HG03097 (cell line): ENCODE results near the gene ITSN1.
A peak's percentile ranks its signal among the peaks of the same experiment; 100 is the strongest.

Experiments used
- ATAC-seq: cut with Tn5 transposase; IDR thresholded peaks from one replicate; pipeline ENCODE4 v1.9.1; 2021; ENCODE audit not compliant: unreplicated experiment, low FRiP score

ITSN1 gene

DNA sequence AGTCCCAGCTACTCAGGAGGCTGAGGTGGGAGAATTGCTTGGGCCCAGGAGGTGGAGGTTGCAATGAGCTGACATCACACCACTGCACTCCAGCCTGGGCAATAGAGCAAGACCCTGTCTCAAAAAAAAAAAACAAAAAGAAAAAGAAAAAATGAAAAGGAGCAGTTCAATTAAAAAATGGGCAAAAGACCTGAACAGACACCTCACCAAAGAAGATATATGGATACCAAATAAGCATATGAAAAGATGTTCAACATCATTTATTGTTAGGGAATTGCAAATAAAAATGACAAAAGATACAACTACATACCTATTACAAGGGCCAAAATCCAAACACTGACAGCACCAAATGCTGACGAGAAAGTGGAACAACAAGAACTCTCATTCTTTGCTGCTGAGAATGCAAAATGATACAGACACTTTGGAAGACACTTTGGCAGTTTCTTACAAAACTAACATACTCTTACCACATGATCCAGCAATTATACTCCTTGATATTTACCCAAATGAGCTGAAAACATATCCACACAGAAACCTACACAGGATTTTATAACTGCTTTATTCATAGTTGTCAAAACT lies 302.0 kb downstream of the ITSN1 start:
- ATAC-seq: no peak

DNA sequence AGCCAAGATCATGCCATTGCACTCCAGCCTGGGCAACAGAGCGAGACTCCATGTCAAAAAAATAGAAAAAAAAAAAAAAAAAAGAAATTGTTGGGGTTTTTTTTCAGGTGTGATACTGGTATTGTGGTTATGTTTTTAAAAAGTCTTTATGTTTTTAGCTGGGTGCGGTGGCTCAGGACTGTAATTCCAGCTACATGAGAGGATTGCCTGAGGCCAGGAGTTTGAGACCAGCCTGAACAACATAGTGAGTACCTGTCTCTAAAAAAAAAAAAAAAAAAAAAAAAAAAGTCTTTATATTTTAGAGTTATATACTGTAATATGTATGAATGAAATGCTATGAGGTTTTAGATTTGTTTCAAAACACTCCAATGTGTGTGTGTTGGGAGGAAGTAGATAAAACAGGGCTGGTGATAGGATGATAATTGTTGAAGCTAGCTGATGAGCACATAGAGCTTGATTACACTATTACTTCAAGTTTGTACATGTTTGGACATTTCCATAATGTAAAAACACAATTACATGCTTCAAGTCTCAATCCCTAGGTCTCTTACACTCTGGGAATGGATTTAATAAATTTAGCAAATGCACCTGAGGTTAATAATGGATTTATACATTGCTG lies 303.5 kb downstream of the ITSN1 start:
- ATAC-seq: no peak

DNA sequence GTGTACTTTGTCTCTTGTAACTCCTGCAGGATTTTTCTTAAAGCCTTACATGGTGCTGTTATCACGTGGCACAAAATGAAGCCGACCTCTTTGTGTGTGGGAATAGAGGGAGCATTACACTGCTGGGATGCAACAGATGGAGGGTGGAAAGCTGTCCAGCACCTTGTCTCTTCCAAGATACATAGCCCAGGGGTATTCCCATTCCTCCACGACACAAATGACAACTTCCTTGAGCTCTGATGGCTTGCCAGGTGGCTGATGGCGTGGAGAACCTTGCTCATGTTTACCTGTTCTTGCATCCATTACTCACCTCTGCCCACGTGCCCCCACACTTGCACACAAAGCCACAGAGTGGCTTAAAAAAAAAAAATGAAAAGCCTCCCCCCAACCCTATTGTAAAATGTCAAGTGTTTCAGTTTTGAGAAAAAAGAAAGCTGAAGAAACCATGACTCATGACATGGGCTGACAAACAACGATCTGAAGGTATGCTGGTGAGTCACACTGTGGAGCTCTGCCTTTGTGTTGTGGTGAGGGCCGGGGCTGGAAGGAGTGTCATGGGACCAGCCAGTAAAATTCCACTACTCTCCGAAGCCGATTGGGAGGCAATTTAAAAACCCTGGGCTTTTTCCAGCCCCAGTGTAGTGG lies 305.3 kb downstream of the ITSN1 start:
- ATAC-seq: peak; percentile 52

DNA sequence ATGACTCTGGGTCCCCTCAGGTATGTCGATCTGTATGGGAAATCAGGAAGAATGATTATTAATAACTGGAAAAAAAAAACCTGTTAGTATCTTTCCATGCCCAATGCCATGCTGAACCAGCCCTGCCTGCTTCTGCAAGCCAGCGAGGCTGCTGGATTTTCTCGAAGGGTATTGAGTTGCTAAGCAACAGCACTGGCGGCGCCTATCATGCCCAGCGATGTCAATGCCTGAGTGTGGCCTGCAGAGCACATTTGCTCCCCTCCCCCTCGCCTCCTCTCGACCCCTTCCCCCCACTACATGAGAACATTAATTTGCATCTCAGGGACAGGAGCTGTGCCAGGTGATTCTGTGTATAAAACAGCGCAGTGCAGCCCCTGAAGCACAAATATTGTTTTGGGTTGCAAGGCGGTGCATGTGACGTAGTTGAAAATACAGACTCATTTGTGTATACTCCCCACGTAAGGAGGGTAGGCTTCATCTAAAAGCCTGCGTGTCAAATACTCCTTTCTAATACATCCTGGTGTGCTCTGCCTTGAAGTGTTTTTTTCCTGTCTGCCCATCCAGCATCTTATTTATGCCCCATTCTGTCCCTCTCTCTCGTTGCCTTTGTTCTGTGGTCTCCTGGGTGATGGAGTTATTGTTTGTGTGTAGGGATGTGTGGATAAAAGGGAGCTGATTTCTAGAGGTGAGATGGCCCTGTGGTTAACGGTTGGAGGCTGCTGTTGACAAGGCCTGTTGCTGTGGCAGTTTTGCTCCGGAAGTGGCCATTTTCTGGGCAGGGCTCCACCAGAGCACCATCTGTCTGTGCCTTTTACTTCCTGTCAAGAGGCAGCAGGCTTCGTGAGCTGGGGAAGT lies 306.0 kb downstream of the ITSN1 start:
- ATAC-seq: peak; percentile 47

DNA sequence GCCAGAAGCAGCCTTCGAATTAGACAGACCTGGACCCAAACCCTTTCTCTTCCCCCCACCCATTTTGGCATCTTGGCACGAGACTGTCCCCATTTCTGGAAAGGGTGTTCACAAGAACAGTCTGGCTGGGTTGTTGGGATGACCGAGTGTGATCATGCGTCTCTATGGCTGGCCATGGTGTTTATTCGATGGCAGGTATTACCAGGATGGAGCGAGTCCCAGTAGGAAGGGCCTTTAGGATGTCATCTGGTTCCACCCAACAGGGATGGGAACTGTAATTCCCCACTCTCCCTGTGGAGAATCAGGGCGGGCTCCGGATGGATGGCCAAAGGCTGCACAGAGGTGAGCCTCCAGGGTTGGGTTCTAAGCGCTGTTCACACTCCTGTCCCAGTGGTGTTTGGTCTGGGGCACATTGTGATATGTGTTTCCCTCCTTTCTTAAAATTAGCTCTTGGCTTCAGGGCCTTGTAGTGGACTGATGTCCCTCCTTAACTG lies 306.7 kb downstream of the ITSN1 start:
- ATAC-seq: no peak
